K562 (cell line): ENCODE data around the gene CCN6. TPM values are rescaled to one million over a fixed set of nuclear protein-coding genes. Genes with fewer than 3 reads are reported as not detected.

Experiments
- ATAC-seq: fragments of 200-7000 bp; cut with Tn5 transposase; 3 replicates; pipeline ENCODE4 v1.9.1; 2020; ENCODE audit warnings: moderate library complexity
- BruUV-seq: library from RNA; stranded (reverse); fragments of 400-500 nt; replicated peaks from 2 replicates; lab custom pipeline; 2021; lab: Mats Ljungman, UMichigan
- CTCF ChIA-PET: fragments of 300-600 bp; formaldehyde crosslinking; extraction: SDS; loops from one replicate; lab custom pipeline; 2021; ENCODE audit warnings: low intra/inter-chr PET ratio; lab: Yijun Ruan, JAX
- POLR2A ChIA-PET: fragments of 300-600, 350-650 bp; sonication (Branson Sonifier 250); formaldehyde crosslinking; extraction: SDS; loops from one replicate; lab custom pipeline; 2021; ENCODE audit warnings: antibody characterized with exemption, inconsistent platforms; lab: Yijun Ruan, JAX
- DNase-seq, 4 experiments: peaks; one replicate each; pipeline versions ENCODE4 v3.0.0 to v3.0.0-alpha.2; 2011 to 2018; ENCODE audit warnings: low spot score in 3 of 4, mixed read lengths in 3 of 4; ENCODE audit errors: extremely low read depth in 1 of 4
- FAIRE-seq: peaks from 2 replicates; lab custom pipeline; 2011; peaks lifted over from hg19 to GRCh38; lab: Jason Lieb, UNC
- H2AFZ ChIP-seq: 2 replicates; pipeline ENCODE4 v1.6.0; 2011; ENCODE audit warnings: low read depth, low read length, control low read depth, inconsistent platforms
- H3K27ac ChIP-seq: fragments of 200-600 bp; 3 replicates; pipeline ENCODE4 v1.8.0; 2011; ENCODE audit warnings: low read depth, mild to moderate bottlenecking, control low read depth, inconsistent platforms, low read length, moderate library complexity, mixed read lengths; ENCODE audit errors: extremely low read depth
- H3K27me3 ChIP-seq, 2 experiments: fragments of 300-600 bp in 1 of 2; 2 replicates in 1 of 2; 3 replicates in 1 of 2; pipeline versions ENCODE4 v1.6.0 to v1.8.0; 2011; ENCODE audit warnings: inconsistent platforms in 2 of 2, low read length in 2 of 2, mild to moderate bottlenecking in 1 of 2, mixed read lengths in 1 of 2, moderate library complexity in 1 of 2; ENCODE audit not compliant: control insufficient read depth in 2 of 2, insufficient read depth in 2 of 2
- H3K36me3 ChIP-seq: fragments of 300-600 bp; 3 replicates; pipeline ENCODE4 v1.8.0; 2011; ENCODE audit warnings: mild to moderate bottlenecking, low read length, inconsistent platforms; ENCODE audit not compliant: control insufficient read depth, insufficient read depth
- H3K4me1 ChIP-seq, 2 experiments: fragments of 200-600 bp in 1 of 2; replicated peaks in 1 of 2; 2 replicates in 1 of 2; 3 replicates in 1 of 2; pipeline versions ENCODE4 v1.5.1 to v1.8.0; 2011; ENCODE audit warnings: inconsistent platforms in 2 of 2, low read length in 2 of 2, mild to moderate bottlenecking in 1 of 2, mixed read lengths in 1 of 2, moderate library complexity in 1 of 2; ENCODE audit not compliant: control insufficient read depth in 2 of 2, insufficient read depth in 2 of 2
- H3K4me2 ChIP-seq: 2 replicates; pipeline ENCODE4 v1.6.1; 2011; ENCODE audit warnings: low read length, control low read depth, inconsistent platforms, mixed read lengths; ENCODE audit not compliant: insufficient read depth
- H3K4me3 ChIP-seq: fragments of 200-600 bp; sonication (generic), shearing (Covaris generic); 2 replicates; pipeline ENCODE4 v1.5.1; 2016; ENCODE audit warnings: control low read depth, inconsistent platforms
- H3K79me2 ChIP-seq: fragments of 200-600 bp; 3 replicates; pipeline ENCODE4 v1.8.0; 2011; ENCODE audit warnings: low read length, inconsistent platforms; ENCODE audit not compliant: control insufficient read depth, insufficient read depth
- H3K9ac ChIP-seq, 2 experiments: 2 replicates each; pipeline versions ENCODE4 v1.6.0 to v1.6.1; 2011; ENCODE audit warnings: low read depth in 2 of 2, low read length in 2 of 2, control low read depth in 1 of 2, inconsistent platforms in 1 of 2, mild to moderate bottlenecking in 1 of 2, mixed read lengths in 1 of 2; ENCODE audit not compliant: insufficient read depth in 1 of 2
- H3K9me1 ChIP-seq: one replicate; pipeline ENCODE4 v1.6.0; 2011; ENCODE audit warnings: inconsistent platforms, mild to moderate bottlenecking, low read length, moderate library complexity; ENCODE audit not compliant: control insufficient read depth, insufficient read depth
- H3K9me3 ChIP-seq: replicated peaks from 2 replicates; pipeline ENCODE4 v1.5.1; 2011; ENCODE audit warnings: low read depth, low read length, inconsistent platforms; ENCODE audit not compliant: control insufficient read depth, insufficient read depth
- H4K20me1 ChIP-seq: replicated peaks from 2 replicates; pipeline ENCODE4 v1.6.1; 2011; ENCODE audit warnings: low read length, inconsistent platforms, mixed read lengths; ENCODE audit not compliant: control insufficient read depth, insufficient read depth
- CCNT2 ChIP-seq: IDR thresholded peaks from 2 replicates; pipeline ENCODE4 v1.6.1; 2011; ENCODE audit warnings: borderline replicate concordance, low read depth, mild to moderate bottlenecking, moderate library complexity, mixed read lengths, low read length; ENCODE audit not compliant: insufficient read length; ENCODE audit errors: extremely low read depth
- ESRRA ChIP-seq: fragments of 450-650 bp; IDR thresholded peaks from 2 replicates; pipeline ENCODE4 v1.6.1; 2014; ENCODE audit warnings: low read depth, mild to moderate bottlenecking, moderate library complexity, borderline replicate concordance
- HDAC8 ChIP-seq: fragments of 450-650 bp; IDR thresholded peaks from 2 replicates; pipeline ENCODE4 v1.6.1; 2016; ENCODE audit warnings: mild to moderate bottlenecking, missing genetic modification characterization, moderate library complexity, missing compliant biosample characterization
- MBD1 ChIP-seq: fragments of 250-450 bp; sonication (Bioruptor Pico); IDR thresholded peaks from 2 replicates; pipeline ENCODE4 v1.8.0; 2022; ENCODE audit warnings: inconsistent platforms
- NBN ChIP-seq: fragments of 450-650 bp; IDR thresholded peaks from 2 replicates; pipeline ENCODE4 v1.6.1; 2016; ENCODE audit warnings: low read depth, mild to moderate bottlenecking
- NEUROD1 ChIP-seq: fragments of 150-350 bp; IDR thresholded peaks from 2 replicates; pipeline ENCODE4 v1.6.1; 2014; ENCODE audit warnings: borderline replicate concordance, low read length, low read depth; ENCODE audit not compliant: partially characterized antibody
- NFRKB ChIP-seq: fragments of 450-650 bp; IDR thresholded peaks from 2 replicates; pipeline ENCODE4 v1.6.1; 2016; ENCODE audit warnings: low read depth
- NONO ChIP-seq, 2 experiments: fragments of 200-400 bp in 1 of 2; fragments of 450-650 bp in 1 of 2; formaldehyde crosslinking in 1 of 2; IDR thresholded peaks; 2 replicates each; pipeline ENCODE4 v1.6.1; 2017; ENCODE audit warnings: low read depth in 2 of 2, mild to moderate bottlenecking in 2 of 2, moderate library complexity in 2 of 2, low read length in 1 of 2
- PHTF2 ChIP-seq: fragments of 250-450 bp; sonication (Bioruptor Pico); IDR thresholded peaks from 2 replicates; pipeline ENCODE4 v1.5.0; 2021; ENCODE audit warnings: mild to moderate bottlenecking
- SMAD1 ChIP-seq: fragments of 150-350 bp; IDR thresholded peaks from 2 replicates; pipeline ENCODE4 v1.6.1; 2014; ENCODE audit warnings: low read length, low read depth; ENCODE audit not compliant: partially characterized antibody
- SNRNP70 ChIP-seq: fragments of 200-400 bp; formaldehyde crosslinking; optimal IDR thresholded peaks from 2 replicates; pipeline ENCODE3; 2017; ENCODE audit warnings: low read depth, low read length
- TSC22D4 ChIP-seq: fragments of 450-650 bp; IDR thresholded peaks from 2 replicates; pipeline ENCODE4 v1.6.1; 2016; ENCODE audit warnings: missing genetic modification characterization, missing biosample characterization, control low read depth
- ZNF146 ChIP-seq: IDR thresholded peaks from one replicate; pipeline ENCODE4 v1.6.1; 2018; ENCODE audit warnings: missing compliant biosample characterization; ENCODE audit not compliant: unreplicated experiment
- WGBS: fragments of 100-300 bp; shearing (Covaris generic); methylation state at CpG from one replicate; pipeline ENCODE4 v1.1.6; 2016; ENCODE audit warnings: low coverage, mixed read lengths; ENCODE audit not compliant: insufficient coverage; ENCODE audit errors: missing lambda C conversion rate; 5-methylcytosine and 5-hydroxymethylcytosine counted together
- in situ Hi-C: fragments of 300-500 bp; cut with MboI; formaldehyde crosslinking; loops from 4 replicates; pipeline ENCODE4 v1.15.0; 2018; ENCODE audit warnings: inconsistent platforms, mixed read lengths
- intact Hi-C: fragments of 100-400 bp; cut with micrococcal nuclease; formaldehyde crosslinking; loops from 2 replicates; pipeline ENCODE4 v1.14.2; 2022
- polyA plus RNA-seq, 8 experiments: library from polyadenylated mRNA; depleted of rRNA in 4 of 8; stranded (reverse) in 5 of 8; unstranded in 3 of 8; fragments of >200 nt; fragmentation: Nextera tagmentation in 2 of 8; fragmentation: Illumina TruSeq in 1 of 8; extraction: Ambion mirVana in 2 of 8; extraction: Trizol in 1 of 8; gene quantifications; 2 replicates each; pipeline versions ENCODE4 v1.2.1 to v1.2.3, GENCODE V29; 2011 to 2014; ENCODE audit warnings: inconsistent platforms in 1 of 8, missing spikeins in 1 of 8
- total RNA-seq, 7 experiments: library from RNA; depleted of rRNA in 6 of 7; stranded (reverse); fragments of >200 nt in 6 of 7; fragmentation: Illumina TruSeq in 2 of 7; extraction: Trizol in 2 of 7; gene quantifications; 2 replicates each; pipeline versions ENCODE4 v1.2.1 to v1.2.3, GENCODE V29; 2011 to 2021; ENCODE audit warnings: low replicate concordance in 1 of 7

CCN6 gene
- total and polyA plus RNA-seq, 9 of the 15 experiments (the other 6 are each of a cell fraction or from before 2014, with no cell fraction given), result 0.04 to 0.62 (median 0.21) TPM; not detected in 2

- Histone ChIP-seq H3K9me3 (no peaks in the 10 kb centered on the region; the same call in 1 of the 2 replicates), H3K9ac (0 out of 4 replicates have a peak overlapping the region, but pooled peaks of 1 of the 2 experiments have one; percentile 50), H4K20me1 (no peaks in the 10 kb centered on the region; the same call in 1 of the 2 replicates), H2AFZ (no peak overlapping the region), H3K4me2 (no peak overlapping the region), H3K36me3 (no peaks in the 10 kb centered on the region), H3K27ac (no peak overlapping the region), H3K9me1 (no peaks in the 10 kb centered on the region), H3K4me3 (no peak overlapping the region), H3K79me2 (no peaks in the 10 kb centered on the region), H3K27me3 (peaks cover 22 to 39% of the 10 kb centered on the region in 2 experiments), H3K4me1 (no peaks in the 10 kb centered on the region)
- intact Hi-C loops, result no loop called here
- ATAC-seq (no peak), DNase-seq (no peak), FAIRE-seq (no peak)
- 0% methylated on average over 4 of the region's 5 CpGs for WGBS
- BruUV-seq, result no TSS peak
- POLR2A ChIA-PET, result no interaction called here
- CTCF ChIA-PET, result no interaction called here
- in situ Hi-C loops, result no loop called here
- TF ChIP-seq HDAC8 (tag) (no peak), ESRRA (no peak), NBN (no peak), TSC22D4 (no peak), NONO (IDR thresholded peaks at IDR 0.05; ENCODE audit: low read depth in 2 of 2, low read length in 1 of 2) (no peak), ZNF146 (CRISPR knock-in tag) (no peak), PHTF2 (no peak), NFRKB (no peak), SNRNP70 (no peak), MBD1 (CRISPR knock-in tag) (no peak), CCNT2 (no peak), SMAD1 (no peak), NEUROD1 (no peak)
Observed at GRCh38 chr6:112038268-112038667, 15.6 kb upstream of the CCN6 start.
